Measurements from ENCODE around the gene CTSL.

CTSL gene

DNA sequence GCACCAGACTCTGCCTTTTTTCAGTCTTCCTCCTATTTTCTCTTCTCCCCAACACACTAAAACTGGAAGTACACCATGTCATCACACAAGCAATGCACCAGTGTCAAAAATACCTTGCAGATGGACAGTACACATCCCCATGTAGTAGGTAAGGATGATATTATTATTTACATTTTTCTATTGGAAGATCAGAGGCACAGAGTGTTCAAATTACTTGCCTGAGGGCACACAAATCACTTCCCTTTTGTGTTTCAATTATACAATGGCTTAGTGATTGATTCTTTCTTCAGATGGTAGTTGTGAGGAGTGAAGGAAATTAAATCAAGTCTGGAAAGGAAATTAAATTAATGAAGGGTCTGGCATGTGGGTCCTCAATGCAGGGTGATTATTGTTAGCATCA lies 39.6 kb downstream of the CTSL start:
- DNase-seq = no peak

DNA sequence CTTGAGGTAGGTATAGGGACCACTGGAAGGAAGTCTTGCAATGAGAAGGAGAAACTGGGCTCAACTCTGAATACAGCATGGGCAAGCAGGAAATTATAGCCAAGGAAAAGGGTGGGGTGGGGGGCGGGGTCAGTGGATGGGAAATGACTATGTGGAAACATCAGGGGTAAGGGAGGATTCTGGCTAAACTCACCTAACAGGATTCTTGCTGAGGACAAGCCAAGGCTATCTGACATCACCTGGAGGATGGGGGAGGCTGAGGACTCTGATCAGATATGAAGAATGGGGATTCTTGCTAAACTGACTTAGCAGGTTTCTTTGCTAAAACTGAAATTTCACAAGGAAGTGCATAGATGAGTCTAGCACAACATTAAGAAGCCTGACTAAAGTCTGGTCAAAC lies 40.8 kb downstream of the CTSL start:
- no peak for DNase-seq

DNA sequence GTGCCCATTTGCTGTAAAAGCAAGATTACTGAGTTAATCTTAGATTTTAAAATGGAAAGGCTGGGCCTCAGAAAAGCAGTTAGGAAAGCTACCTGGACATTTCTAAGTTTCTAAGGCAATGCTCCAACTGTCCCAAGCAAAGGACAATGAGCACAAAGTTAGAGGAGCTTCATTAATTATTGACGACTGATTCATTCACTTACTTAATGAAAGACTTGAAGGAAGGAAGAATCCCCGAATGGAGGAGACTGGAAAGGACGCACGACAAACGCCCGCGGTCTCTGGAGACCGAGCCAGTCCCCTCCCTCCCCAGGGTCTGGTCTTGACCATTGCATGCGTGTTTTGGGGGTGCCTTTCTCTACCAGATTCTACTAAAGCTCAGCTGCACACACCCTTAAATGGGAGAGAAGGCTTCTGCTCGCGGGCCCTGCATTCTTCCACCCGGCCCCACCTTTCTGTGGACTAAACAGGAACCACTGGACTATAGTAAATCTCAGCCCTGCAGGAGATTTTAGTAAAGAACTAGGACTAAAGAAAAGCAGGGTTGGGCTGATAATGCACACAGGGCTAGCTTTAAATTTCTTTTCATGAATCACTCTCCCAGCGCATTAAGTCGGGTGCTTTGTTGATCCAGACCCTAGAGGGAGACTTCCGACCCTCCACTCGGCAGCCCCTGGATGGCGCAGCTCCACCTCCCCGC lies 44.8 kb downstream of the CTSL start:
- DNase-seq = no peak

DNA sequence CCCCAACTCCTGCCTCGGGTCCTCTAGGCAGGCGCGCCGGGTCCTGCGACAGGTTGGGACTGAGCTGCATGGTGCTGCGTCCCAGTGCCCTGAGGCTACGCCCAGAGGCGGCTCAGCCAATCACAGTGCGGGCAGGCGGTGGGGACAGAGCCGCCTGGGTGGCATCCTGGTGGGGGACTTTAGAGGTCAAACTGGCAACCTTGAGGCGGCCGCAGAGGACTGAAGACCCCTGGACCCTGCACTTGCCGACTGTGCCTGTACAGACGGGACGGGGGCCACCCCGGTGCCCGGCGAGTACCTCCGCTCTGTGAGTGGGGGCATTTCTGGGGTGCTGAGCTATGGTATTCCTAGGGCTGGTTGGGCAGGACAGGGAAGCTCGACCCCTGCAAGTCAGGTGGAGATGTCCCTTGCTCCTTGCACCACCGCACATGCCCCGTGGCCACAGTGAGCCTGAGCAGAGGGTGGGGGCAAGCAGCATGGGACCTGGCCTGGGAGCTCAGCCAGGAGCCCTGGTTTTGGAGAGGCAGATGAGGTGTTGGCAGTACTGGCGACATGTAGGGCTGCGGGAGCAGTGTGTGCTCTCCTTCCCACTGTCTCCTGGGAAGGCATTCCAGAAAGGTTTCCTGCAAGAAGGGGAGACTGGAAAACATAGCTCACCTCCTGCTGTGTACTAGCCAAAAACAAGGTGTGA lies 45.5 kb downstream of the CTSL start:
- no peak for DNase-seq

DNA sequence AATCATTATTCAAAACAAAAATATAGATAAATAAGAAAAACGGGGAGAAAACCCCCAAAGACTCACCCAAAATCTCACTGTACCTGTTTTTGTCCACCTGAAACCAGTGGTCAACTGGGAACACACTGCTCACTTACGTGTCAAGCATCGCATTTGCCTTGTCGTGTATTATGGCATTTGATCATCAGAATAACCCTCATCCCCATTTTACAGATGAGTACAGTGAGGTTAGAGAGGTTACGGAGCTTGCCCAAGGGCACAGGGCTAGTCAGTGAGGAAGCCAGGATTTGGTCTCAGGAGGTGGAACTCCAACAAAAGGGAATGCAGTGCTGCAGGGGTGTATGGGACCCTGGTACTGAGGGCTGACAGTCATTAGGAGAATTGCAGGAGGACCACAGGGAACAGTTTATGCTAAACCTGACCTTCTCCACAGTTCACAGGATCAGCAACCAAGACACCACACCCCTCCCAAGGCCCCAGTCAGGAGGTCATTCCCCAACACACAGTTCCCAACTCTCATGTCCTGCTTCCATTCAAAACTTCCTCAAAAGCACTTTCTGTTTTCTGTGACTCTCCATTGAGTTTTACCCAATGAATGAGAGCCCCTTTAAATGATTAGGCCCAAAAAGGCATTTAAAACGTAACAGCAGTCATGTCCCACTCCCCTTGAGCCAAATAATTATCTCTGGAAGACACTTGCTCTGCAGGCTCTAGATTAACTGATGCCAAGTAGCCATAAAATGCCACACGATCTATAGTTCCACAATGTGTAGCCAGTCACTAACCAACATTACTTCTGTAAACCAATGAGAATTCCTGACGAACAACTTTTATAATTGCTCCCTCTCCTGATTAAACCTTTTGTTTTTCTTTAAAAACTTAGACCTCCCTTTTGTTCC lies 50.8 kb downstream of the CTSL start:
- no peak for DNase-seq

DNA sequence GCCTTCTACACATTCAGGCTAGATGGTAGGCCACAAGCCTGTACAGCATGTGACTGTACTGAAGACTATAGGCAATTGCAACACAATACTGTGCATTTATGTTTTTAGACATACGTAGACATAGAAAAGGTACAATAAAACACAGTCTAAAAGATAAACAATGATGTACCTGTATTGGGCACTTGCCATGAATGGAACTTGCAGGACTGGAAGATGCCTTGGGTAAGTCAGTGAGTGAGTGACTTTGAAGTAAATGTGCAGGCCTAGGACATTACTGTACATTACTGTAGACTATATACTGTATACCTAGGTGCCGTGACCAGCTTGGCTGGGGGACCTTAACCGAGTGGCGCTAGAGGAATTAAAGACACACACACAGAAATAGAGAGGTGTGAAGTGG lies 53.1 kb downstream of the CTSL start:
- no peak for DNase-seq

Measured in DMS 273 treated with DMSO at 0.1 percent for 48 hours (cell line).